Dendritic cell treated with granulocyte-macrophage colony-stimulating factor and Interleukin-4, amounts not matched to agents 40 ng/mL and 50 ng/mL, for 4 days (primary cell): ENCODE measurements around the gene RGS7.

ENCODE experiments used
- H3K27ac Mint-ChIP-seq: one replicate; pipeline ENCODE4 v1.8.0; 2022; ENCODE audit warnings: mild to moderate bottlenecking, mixed read lengths
- H3K27me3 Mint-ChIP-seq: one replicate; pipeline ENCODE4 v1.8.0; 2022; ENCODE audit warnings: mild to moderate bottlenecking, mixed read lengths
- H3K36me3 Mint-ChIP-seq: one replicate; pipeline ENCODE4 v1.8.0; 2022; ENCODE audit warnings: low read depth, mixed read lengths
- H3K4me1 Mint-ChIP-seq: one replicate; pipeline ENCODE4 v1.8.0; 2022; ENCODE audit warnings: low read depth, mixed read lengths
- H3K4me3 Mint-ChIP-seq: one replicate; pipeline ENCODE4 v1.8.0; 2022; ENCODE audit warnings: mild to moderate bottlenecking, moderate library complexity, mixed read lengths
- H3K9me3 Mint-ChIP-seq: one replicate; pipeline ENCODE4 v1.8.0; 2022; ENCODE audit warnings: mixed read lengths
- intact Hi-C: fragments of 100-400 bp; cut with micrococcal nuclease; formaldehyde crosslinking; loops from one replicate; pipeline ENCODE4 v1.15.0; 2022

The RGS7 gene

GRCh38 chr1:241077386-241078147, 279.4 kb downstream of the RGS7 start:
- Mint-ChIP-seq H3K27me3 (no peaks in the 10 kb centered on the region), H3K4me3 (no peak overlapping the region), H3K4me1 (no peaks in the 10 kb centered on the region), H3K27ac (no peak overlapping the region), H3K9me3 (no peaks in the 10 kb centered on the region), H3K36me3 (no peaks in the 10 kb centered on the region)
- intact Hi-C loops, result no loop called here

DNA sequence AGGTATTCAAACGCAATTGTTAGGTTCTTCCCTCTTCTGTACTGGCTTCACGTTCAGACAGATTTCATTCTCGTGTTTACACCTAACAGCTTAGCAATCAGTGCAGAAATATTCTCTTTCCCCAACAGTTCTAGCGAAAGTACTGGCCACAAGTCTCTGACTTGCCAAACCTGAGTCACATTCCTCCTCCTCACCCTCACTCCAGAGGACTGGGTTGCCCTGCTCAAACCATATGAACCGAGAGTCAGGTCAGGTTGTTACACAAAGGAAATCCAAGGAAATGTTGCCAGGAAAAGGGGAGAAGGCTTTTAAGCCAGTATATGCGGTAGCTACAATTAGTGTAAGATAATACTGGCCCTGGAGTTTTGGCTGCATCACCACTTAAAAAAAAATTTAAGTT, 282.5 kb downstream of the RGS7 start:
- Mint-ChIP-seq H3K4me1 (no peaks in the 10 kb centered on the region), H3K9me3 (no peaks in the 10 kb centered on the region), H3K27me3 (no peaks in the 10 kb centered on the region), H3K36me3 (no peaks in the 10 kb centered on the region), H3K27ac (no peak overlapping the region), H3K4me3 (no peak overlapping the region)
- intact Hi-C loops, result no loop called here

GRCh38 chr1:241068359-241068758, 288.6 kb downstream of the RGS7 start:
- Mint-ChIP-seq H3K4me3 (no peak overlapping the region), H3K9me3 (no peaks in the 10 kb centered on the region), H3K27ac (no peak overlapping the region), H3K36me3 (no peaks in the 10 kb centered on the region), H3K27me3 (no peaks in the 10 kb centered on the region), H3K4me1 (no peaks in the 10 kb centered on the region)
- intact Hi-C loops, result no loop called here

GRCh38 chr1:241063276-241063675, 293.7 kb downstream of the RGS7 start:
- Mint-ChIP-seq H3K36me3 (no peaks in the 10 kb centered on the region), H3K27ac (no peak overlapping the region), H3K9me3 (no peaks in the 10 kb centered on the region), H3K27me3 (no peaks in the 10 kb centered on the region), H3K4me3 (no peak overlapping the region), H3K4me1 (no peaks in the 10 kb centered on the region)
- intact Hi-C loops, result no loop called here

DNA sequence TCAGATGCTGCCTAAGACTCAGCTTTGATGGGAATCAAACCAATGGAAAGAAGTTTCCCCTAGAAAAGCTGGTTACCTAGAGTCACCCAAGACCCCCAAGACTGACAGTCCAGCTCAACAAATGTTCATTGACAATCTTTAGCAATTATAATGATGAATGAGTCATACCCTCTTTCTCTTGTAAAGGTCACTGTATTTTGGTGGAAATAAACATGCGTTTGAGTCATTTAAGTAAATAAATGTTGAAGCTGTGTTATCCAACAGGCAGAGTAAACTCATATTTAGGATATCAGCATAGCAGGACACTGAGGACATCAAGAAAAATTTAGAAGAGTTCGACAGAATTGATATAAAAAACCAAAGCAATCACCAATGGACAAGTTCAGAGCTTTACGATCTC, 295.9 kb downstream of the RGS7 start:
- H3K27ac Mint-ChIP-seq, result no peak overlapping the region
- no peaks in the 10 kb centered on the region for H3K36me3 Mint-ChIP-seq
- no peaks in the 10 kb centered on the region for H3K9me3 Mint-ChIP-seq
- no peak overlapping the region for H3K4me3 Mint-ChIP-seq
- H3K4me1 Mint-ChIP-seq, result no peaks in the 10 kb centered on the region
- intact Hi-C loops, result no loop called here
- no peaks in the 10 kb centered on the region for H3K27me3 Mint-ChIP-seq

- intact Hi-C loops, result no loop called here
- H3K36me3 Mint-ChIP-seq, result no peaks in the 10 kb centered on the region
- no peaks in the 10 kb centered on the region for H3K27me3 Mint-ChIP-seq
- no peak overlapping the region for H3K27ac Mint-ChIP-seq
- H3K9me3 Mint-ChIP-seq, result peaks cover 9% of the 10 kb centered on the region
- no peaks in the 10 kb centered on the region for H3K4me1 Mint-ChIP-seq
- H3K4me3 Mint-ChIP-seq, result no peak overlapping the region
Measured at GRCh38 chr1:241048622-241049021, 308.4 kb downstream of the RGS7 start.

- Mint-ChIP-seq H3K27me3 (no peaks in the 10 kb centered on the region), H3K9me3 (peaks cover 9% of the 10 kb centered on the region), H3K36me3 (no peaks in the 10 kb centered on the region), H3K4me1 (no peaks in the 10 kb centered on the region), H3K4me3 (no peak overlapping the region), H3K27ac (no peak overlapping the region)
- intact Hi-C loops, result no loop called here
Measured at GRCh38 chr1:241045659-241046058, 311.3 kb downstream of the RGS7 start.

- Mint-ChIP-seq H3K27ac (no peak overlapping the region), H3K4me1 (no peaks in the 10 kb centered on the region), H3K36me3 (no peaks in the 10 kb centered on the region), H3K4me3 (no peak overlapping the region), H3K9me3 (no peaks in the 10 kb centered on the region), H3K27me3 (no peaks in the 10 kb centered on the region)
- intact Hi-C loops, result no loop called here
Measured at GRCh38 chr1:241034203-241034936, 322.6 kb downstream of the RGS7 start.

DNA sequence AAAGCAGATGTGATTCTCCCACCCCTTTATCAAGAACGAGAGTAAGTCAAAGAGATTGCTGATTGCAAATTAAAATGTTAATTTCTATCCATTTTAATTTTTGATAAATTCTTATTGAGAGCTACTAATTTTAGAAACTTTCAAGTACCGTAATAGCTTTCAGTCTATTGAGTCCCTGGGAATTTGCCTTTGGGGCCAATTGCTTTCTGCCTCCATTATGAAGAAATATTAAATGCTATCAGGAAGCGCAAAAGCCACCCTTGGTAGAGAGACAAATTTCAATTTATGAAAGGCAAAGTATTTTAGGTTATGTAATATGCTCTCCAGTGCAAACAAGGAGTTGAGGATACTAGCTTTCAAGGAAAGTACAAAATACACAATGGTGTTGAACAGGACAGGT, 332.2 kb downstream of the RGS7 start:
- Mint-ChIP-seq H3K9me3 (peaks cover 8% of the 10 kb centered on the region), H3K27ac (no peak overlapping the region), H3K27me3 (no peaks in the 10 kb centered on the region), H3K4me3 (no peak overlapping the region), H3K4me1 (no peaks in the 10 kb centered on the region), H3K36me3 (no peaks in the 10 kb centered on the region)
- intact Hi-C loops, result no loop called here

GRCh38 chr1:241022366-241022765, 334.6 kb downstream of the RGS7 start:
- Mint-ChIP-seq H3K4me3 (no peak overlapping the region), H3K36me3 (no peaks in the 10 kb centered on the region)

GRCh38 chr1:241020851-241021697, 335.9 kb downstream of the RGS7 start:
- H3K9me3 Mint-ChIP-seq, result peaks cover 27% of the 10 kb centered on the region
- no peaks in the 10 kb centered on the region for H3K4me1 Mint-ChIP-seq
- intact Hi-C loops, result no loop called here
- H3K36me3 Mint-ChIP-seq, result no peaks in the 10 kb centered on the region
- no peak overlapping the region for H3K27ac Mint-ChIP-seq
- H3K27me3 Mint-ChIP-seq, result no peaks in the 10 kb centered on the region
- H3K4me3 Mint-ChIP-seq, result no peak overlapping the region

More at GRCh38 chr1:241022366-241022765, 334.6 kb downstream of the RGS7 start:
- H3K4me1 Mint-ChIP-seq, result no peaks in the 10 kb centered on the region
- no peaks in the 10 kb centered on the region for H3K27me3 Mint-ChIP-seq
- no peak overlapping the region for H3K27ac Mint-ChIP-seq
- peaks cover 23% of the 10 kb centered on the region for H3K9me3 Mint-ChIP-seq
- intact Hi-C loops, result no loop called here

DNA sequence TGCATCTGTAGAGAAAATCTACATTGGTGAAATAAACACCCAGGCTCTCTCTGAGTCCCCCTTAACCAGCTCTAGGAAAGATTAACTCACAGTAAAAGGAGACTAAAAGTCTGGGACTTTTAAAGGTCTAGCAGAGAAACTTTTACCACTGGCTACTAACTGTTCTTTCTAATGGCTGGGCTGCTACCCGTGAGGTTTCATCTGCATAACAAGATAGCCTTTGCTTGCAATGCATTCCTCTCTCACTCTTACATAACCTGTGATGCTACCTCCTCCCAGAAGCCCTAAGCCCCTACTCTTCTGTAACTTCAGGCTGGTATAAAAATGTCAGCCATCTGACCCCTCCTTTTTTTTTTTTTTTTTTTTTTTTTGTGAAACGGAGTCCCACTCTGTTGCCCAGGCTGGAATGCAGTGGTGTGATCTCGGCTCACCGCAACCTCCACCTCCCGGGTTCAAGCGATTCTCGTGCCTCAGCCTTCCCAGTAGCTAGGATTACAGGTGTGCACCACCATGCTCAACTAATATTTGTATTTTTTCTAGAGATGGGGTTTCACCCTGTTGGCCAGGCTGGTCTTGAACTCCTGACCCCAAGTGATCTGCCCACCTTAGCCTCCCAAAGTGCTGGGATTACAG, 344.2 kb downstream of the RGS7 start:
- H3K4me1 Mint-ChIP-seq, result no peaks in the 10 kb centered on the region
- H3K27me3 Mint-ChIP-seq, result no peaks in the 10 kb centered on the region
- H3K9me3 Mint-ChIP-seq, result peaks cover 38% of the 10 kb centered on the region
- H3K36me3 Mint-ChIP-seq, result no peaks in the 10 kb centered on the region
- H3K27ac Mint-ChIP-seq, result no peak overlapping the region
- intact Hi-C loops, result no loop called here
- H3K4me3 Mint-ChIP-seq, result no peak overlapping the region

- Mint-ChIP-seq H3K36me3 (no peaks in the 10 kb centered on the region), H3K4me1 (no peaks in the 10 kb centered on the region), H3K27ac (no peak overlapping the region), H3K27me3 (no peaks in the 10 kb centered on the region), H3K9me3 (peaks cover 51% of the 10 kb centered on the region), H3K4me3 (no peak overlapping the region)
- intact Hi-C loops, result no loop called here
Measured at GRCh38 chr1:241007668-241008067, 349.3 kb downstream of the RGS7 start.

DNA sequence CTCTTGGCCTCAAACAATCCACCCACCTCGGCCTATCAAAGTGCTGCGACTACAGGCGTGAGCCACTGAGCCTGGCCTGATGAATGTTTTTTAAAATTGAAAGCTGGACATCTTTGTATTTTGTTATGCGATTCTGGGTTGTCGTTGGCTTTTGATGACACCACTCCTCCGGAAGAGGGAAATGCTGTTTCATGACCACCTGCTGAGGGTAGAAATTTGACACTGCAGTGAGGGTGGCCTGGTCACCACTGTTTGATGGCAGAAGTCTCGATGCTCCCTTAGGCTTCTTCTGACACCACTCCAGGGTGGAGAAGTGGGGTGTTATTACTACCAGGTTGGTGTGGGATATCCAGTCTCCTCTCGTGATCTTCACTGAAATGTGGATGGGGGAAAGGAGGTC, 357.2 kb downstream of the RGS7 start:
- H3K27me3 Mint-ChIP-seq, result no peaks in the 10 kb centered on the region
- no peak overlapping the region for H3K4me3 Mint-ChIP-seq
- peaks cover 31% of the 10 kb centered on the region for H3K9me3 Mint-ChIP-seq
- intact Hi-C loops, result no loop called here
- no peaks in the 10 kb centered on the region for H3K36me3 Mint-ChIP-seq
- no peaks in the 10 kb centered on the region for H3K4me1 Mint-ChIP-seq
- no peak overlapping the region for H3K27ac Mint-ChIP-seq
